HK-2 (cell line): Measurements from ENCODE around the gene CRABP2.
A peak's percentile ranks its signal among the peaks of the same experiment; 100 is the strongest.

ENCODE experiments used
- DNase-seq: peaks from one replicate; pipeline ENCODE4 v3.0.0-alpha.2; 2018; ENCODE audit not compliant: unreplicated experiment

The CRABP2 gene

DNA sequence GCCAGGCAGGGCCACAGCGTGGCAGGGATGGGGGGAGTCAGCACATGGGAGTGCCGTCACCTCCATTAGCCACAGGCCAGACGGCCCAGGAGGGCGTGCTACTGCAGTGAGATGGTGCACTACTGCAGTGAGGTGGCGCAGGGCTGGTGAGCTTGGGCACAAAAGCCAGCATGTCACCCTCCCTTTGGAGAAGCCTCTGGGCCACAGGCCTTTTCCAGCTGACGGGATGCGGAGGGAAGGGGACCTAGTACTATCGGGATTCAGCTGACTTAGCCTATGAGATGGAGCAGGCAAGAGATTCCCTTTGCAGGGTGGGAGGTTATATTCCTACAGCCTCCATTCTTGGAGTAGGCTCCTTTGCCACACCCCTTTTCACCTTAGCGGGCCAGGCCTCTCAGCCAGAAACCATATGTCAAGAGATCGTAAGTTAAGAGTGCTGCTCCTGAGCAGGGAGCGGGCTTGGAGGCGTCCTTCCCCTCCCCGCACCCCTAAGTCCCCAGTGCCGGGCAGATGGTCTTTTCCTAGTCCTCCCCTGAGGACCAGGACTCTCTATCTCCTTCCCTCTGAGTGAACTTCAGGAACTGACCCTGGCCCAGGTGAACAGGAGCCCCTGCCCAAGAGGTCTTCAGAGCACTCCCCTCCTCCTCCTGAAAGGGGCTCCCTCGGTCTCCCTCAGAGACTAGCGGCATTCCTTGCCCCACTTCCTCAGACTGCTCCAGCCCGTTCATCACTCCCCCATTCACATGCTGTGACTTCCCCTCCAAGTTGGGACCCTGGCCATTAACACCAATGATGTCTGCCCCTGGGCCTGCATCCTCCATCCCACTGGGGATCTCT is 36.4 kb downstream of the CRABP2 start:
- DNase-seq = no peak

- no peak for DNase-seq
Measured at GRCh38 chr1:156667968-156668709, 37.2 kb downstream of the CRABP2 start.

DNA sequence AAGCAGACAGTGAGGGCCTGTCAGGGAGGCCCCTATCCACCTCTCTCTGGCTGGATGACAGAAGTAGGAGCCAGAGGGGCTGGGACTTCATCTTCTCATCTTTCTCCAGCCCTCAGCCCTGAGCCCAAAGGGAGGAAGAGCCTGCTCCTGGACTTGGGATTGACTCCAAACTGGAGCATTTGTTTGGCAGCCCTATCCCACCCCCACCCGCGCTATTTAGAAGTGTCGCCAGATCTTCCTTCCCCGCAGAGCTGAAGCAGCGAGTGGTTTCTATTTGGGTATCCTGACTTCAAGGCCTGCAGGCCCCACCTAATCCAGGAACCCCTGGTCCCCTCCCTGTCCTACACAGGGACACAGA is 37.8 kb downstream of the CRABP2 start:
- no peak for DNase-seq

DNA sequence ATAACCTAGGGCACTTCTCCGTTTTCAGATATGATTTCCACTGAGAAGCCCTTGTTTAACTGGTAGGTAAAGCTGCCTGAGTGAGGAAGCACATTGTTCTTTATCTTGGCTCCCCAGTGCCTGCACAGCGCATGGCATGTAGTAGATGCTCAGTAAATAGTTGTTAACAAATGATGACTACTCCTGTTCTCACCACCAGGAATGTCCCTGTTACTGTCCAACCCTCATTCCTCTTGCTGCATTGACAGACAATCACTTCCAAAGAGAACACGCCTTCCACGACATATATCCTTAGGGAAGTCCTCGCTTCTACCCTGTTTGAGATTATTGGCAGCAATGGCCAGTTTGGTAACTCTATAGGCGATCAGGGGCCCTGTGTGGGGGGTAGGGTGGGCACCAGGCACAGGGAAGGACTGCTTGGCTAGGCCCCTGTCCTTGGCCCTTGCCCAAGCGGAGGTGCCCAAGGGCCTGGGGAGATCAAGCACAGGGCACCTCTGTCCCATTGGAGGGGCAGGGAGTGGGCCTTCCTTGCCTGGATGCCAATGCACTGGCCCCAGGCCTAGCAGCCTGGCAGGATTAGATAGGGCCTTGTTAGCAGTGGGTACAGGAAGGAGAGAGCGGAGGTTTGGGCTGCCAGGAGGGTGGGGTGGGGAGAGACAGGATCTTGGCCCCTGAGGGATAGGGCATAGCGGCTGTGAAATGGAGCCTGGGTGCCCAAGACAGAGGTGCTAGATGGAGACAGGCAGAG is 38.3 kb downstream of the CRABP2 start:
- DNase-seq = no peak

DNA sequence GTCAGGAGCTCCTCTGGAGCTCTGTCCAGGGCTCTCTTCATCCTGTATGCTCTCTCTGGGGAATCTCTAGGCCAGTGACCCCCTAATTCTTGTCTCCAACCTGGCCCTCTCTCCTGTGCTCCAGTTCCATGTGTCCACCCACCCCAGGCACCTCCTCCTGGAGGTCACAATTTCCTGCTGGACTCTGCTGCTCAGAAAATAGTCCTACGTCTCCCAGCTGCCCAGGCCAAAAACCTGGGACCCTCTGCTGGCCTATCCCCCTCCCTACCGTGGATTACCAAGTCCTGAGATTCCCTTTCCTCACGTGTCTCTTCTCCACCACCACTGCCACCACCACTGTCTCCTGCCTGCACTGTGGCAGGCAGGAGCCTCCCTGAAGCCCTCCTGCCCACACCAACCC is 39.8 kb downstream of the CRABP2 start:
- no peak for DNase-seq

DNA sequence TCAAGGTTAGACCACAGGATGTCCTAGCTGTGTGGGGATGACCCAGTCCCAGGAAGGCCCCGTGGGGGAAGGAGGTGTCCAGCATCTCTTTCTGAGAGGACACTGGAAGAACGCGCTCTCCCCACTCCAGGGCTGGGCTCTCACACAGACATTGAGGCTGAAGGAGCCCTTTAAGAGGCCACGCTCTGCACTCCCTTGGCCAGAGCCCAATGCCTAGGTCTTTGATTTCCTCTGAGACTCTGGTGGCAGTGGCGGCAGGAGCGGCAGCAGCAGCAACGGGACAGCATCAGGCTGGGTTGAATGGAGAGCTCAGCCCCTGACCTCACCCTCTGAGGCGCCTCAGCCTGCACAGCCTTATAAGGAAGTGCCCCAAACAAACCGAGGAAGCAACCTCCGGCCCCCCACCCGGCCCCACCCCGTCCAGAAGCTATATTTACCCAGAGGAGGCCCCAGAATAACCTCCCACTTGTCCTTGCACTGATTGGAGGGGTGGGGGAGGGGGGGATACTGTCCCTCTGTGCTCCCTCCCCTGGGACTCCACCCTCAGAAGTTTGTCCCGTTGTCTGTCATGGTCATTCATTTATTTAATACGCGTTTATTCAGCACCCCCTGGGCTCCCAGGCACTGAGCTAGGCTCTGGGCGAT is 40.5 kb downstream of the CRABP2 start:
- no peak for DNase-seq

DNA sequence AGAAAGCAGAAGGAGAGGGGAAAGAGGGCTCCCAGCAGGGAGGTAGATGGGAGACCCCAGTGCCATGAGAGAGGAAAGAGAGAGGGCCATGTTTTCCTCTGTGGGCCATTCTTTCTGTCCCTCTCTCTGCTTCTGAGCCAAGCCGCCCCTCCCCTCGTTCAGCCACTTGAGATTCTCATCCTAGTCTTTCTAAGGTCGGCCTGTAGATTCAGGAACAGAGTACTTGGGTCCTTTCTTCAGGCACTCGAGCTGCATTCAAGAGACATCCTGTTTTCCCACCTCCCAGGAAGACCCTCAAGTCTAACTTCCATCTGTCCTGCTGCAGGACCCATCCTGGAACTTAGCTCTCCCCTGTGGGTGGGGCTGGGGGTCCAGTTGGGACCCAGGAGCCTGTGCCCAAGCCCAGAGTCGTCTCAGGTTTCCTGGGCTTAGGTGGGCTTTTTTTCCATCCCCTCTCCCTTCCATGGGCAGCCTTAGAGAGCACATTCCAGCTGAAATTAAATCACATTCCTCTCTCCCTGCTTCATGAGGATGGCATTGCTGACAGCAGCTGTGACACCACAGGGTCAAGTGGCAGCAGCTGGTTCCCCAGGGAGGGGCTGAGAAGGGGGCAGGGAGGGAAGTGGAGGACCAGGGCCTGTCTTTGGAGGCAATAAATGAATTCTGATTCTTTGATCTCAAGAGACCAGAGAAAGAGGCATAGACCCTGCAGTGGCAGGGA is 41.2 kb downstream of the CRABP2 start:
- no peak for DNase-seq

DNA sequence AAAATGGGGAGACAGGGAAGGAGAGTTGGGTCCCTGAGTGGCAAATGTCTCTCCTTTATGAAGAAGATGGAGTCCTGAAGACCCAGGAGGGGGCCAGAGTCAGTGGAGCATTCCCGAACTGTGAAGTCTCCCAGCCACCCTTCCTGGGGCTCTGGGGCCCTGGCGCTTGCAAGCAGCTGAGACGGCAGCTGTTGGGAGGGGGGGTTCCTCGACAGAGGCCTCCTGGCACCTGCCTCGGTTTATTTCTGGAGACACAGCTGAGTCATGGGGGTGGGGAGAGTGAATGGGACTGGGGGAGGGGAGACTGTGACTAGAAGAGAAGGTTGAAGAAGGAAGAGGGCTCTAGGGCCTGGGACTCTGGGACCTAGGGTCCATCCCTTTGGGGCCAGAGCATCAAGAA is 42.2 kb downstream of the CRABP2 start:
- DNase-seq = no peak

DNA sequence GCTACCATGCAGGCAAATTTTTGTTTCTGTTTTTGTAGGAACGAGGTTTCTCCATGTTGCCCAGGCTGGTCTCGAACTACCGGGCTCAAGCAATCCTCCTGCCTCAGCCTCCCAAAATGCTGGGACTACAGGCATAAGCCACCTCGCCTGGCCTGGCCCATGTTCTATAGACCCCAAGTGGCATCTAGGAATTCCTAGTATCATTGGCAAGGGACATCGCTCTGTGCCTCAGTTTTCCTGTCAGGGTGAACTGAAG is 42.7 kb downstream of the CRABP2 start:
- no peak for DNase-seq

- no peak for DNase-seq
Measured at GRCh38 chr1:156662005-156662799, 43.2 kb downstream of the CRABP2 start.

GRCh38 chr1:156660752-156661112 is 44.7 kb downstream of the CRABP2 start:
- no peak for DNase-seq

- DNase-seq = peak; percentile 99
Measured at GRCh38 chr1:156659988-156660751, 45.2 kb downstream of the CRABP2 start.

- DNase-seq = no peak
Measured at GRCh38 chr1:156659661-156659987, 45.8 kb downstream of the CRABP2 start.

DNA sequence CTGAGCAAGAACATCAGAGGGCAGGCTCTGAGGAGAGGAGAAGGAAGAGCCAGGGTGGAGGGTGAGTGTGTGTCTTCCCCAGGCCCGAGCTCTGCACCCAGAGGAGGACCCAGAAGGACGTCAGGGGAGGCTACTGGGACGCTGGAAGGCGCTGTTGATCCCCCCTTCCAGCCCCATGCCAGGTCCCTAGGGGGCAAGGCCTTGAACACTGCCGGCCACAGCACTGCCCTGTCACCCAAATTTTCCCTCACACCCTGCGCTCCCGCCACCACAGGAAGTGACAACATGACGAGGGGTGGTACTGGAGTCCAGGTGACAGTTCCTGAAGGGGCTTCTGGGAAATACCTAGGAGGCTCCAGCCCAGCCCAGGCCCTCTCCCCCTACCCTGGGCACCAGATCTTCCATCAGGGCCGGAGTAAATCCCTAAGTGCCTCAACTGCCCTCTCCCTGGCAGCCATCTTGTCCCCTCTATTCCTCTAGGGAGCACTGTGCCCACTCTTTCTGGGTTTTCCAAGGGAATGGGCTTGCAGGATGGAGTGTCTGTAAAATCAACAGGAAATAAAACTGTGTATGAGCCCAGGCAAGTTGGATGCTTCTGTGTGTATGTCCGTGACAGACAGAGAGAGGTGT is 46.3 kb downstream of the CRABP2 start:
- no peak for DNase-seq

DNA sequence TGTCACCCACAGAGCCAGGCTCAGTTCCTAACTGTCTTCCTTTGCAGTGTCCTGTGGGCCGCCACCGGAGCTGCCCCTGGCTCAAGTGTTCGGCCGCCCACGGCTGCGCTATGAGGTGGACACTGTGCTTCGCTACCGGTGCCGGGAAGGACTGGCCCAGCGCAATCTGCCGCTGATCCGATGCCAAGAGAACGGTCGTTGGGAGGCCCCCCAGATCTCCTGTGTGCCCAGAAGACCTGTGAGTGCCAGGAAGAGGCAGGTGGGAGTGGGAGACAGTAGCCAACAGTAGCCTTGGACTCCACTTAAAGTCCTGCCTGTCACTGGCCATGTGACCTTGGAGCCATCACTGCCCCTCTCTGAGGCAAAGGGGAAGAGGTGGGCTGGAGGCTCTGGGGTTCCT is 46.9 kb downstream of the CRABP2 start:
- no peak for DNase-seq

GRCh38 chr1:156657741-156658319 is 47.6 kb downstream of the CRABP2 start:
- no peak for DNase-seq

DNA sequence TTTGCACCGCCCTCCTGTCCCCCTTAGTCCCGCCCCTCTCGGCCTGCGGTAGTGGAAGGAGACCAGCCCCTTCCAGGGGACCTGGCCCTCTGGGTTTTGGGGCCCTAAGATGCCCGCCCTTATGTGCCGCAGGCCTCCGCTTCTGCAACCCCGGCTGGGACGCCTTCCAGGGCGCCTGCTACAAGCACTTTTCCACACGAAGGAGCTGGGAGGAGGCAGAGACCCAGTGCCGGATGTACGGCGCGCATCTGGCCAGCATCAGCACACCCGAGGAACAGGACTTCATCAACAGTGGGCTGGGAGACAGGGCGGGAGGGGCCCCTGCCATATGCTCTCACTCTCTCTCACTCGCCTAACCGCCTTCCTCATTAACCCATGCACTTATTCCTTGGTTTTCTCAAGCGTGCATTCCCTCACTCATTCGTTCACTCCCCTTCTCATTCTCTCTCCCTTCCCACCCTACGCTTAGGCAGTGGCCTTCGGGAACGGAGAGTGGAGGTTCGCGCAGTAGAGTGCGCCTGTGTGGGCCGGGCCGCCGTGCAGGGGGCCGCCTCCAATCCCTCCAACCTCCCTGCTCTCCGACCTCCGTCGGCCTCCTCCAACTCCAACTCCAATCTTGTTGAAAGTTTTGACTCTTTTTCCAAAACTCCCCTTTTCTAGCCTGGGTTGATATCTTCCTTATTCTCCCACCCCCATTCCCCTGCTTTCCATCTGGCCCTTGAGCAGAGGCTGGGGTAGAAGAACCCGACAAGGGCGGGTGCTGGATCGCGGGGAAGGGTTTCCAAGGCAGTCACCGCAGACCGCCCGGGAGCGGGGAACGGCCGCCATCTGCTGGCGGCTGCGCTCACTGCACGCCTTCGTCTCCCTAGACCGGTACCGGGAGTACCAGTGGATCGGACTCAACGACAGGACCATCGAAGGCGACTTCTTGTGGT is 48.3 kb downstream of the CRABP2 start:
- peak; percentile 62 for DNase-seq

GRCh38 chr1:156655904-156656516 is 49.4 kb downstream of the CRABP2 start:
- DNase-seq = no peak
